Gastrocnemius medialis (tissue), 4 donors: ENCODE results near the gene C9orf43. TPM values are rescaled to one million over a fixed set of nuclear protein-coding genes. Genes with fewer than 3 reads are reported as not detected.
A peak's percentile ranks its signal among the peaks of the same experiment; 100 is the strongest.

Source experiments
- ATAC-seq, 2 donors: fragments of 150-250 bp; one replicate each; pipeline ENCODE4 v1.9.1; 2016
- DNase-seq, 2 donors: peaks; one replicate each; pipeline ENCODE4 v3.0.0-alpha.2; 2019
- H3K27ac ChIP-seq, 4 donors: fragments of 200-600 bp; sonication (generic); 1 replicate in 1 of 4; 2 replicates in 3 of 4; pipeline ENCODE4 v1.5.1; 2016 to 2018; ENCODE audit warnings: mild to moderate bottlenecking in 2 of 4, moderate library complexity in 1 of 4
- H3K27me3 ChIP-seq, 3 donors: fragments of 200-600 bp; sonication (generic) in 2 of 3; 1 replicate in 1 of 3; 2 replicates in 2 of 3; pipeline versions ENCODE4 v1.5.1 to v1.6.0; 2016 to 2019; ENCODE audit warnings: mild to moderate bottlenecking in 1 of 3, moderate library complexity in 1 of 3
- H3K36me3 ChIP-seq, 2 donors: fragments of 200-600 bp; sonication (generic) in 1 of 2; one replicate each; pipeline ENCODE4 v1.5.1; 2017 to 2018
- H3K4me1 ChIP-seq, 2 donors: fragments of 200-600 bp; sonication (generic) in 1 of 2; one replicate each; pipeline ENCODE4 v1.5.1; 2016 to 2017; ENCODE audit warnings: mild to moderate bottlenecking in 2 of 2
- H3K4me3 ChIP-seq, 4 donors: fragments of 200-600 bp; sonication (generic) in 3 of 4; 1 replicate in 1 of 4; 2 replicates in 3 of 4; pipeline ENCODE4 v1.5.1; 2016 to 2019; ENCODE audit warnings: mild to moderate bottlenecking in 2 of 4
- H3K9me3 ChIP-seq, 3 donors: fragments of 200-600 bp; sonication (generic) in 2 of 3; 1 replicate in 1 of 3; 2 replicates in 2 of 3; pipeline ENCODE4 v1.5.1; 2016 to 2019
- CTCF ChIP-seq, 5 experiments: fragments of 450-650 bp in 3 of 5; fragments of 200-600 bp in 2 of 5; sonication (generic) in 2 of 5; IDR thresholded peaks in 4 of 5; conservative IDR thresholded peaks in 1 of 5; 1 replicate in 4 of 5; 2 replicates in 1 of 5; pipeline ENCODE4 v1.5.1; 2016 to 2019; ENCODE audit warnings: antibody characterized with exemption in 5 of 5, mild to moderate bottlenecking in 3 of 5, moderate library complexity in 3 of 5
- POLR2A ChIP-seq, 2 donors: fragments of 450-650 bp; IDR thresholded peaks; one replicate each; pipeline ENCODE4 v1.6.1; 2017; ENCODE audit warnings: antibody characterized with exemption in 2 of 2, mild to moderate bottlenecking in 2 of 2, moderate library complexity in 2 of 2
- in situ Hi-C, 4 donors: fragments of 200-750 bp; cut with MboI; loops; one replicate each; pipeline versions ENCODE4 v1.15.0 to v1.8.0; 2017; ENCODE audit warnings: low sequenced_read_pairs in 4 of 4
- intact Hi-C: fragments of 100-400 bp; cut with DNase I; formaldehyde crosslinking; loops from one replicate; pipeline ENCODE4 v1.15.1; 2023; ENCODE audit warnings: low total_unique reads
- total RNA-seq, 4 donors: library from RNA; depleted of rRNA; stranded (reverse); fragments of >200 nt; gene quantifications; one replicate each; pipeline versions ENCODE4 v1.1.0 to v1.2.3, GENCODE V29; 2016

Gene C9orf43
- total RNA-seq, 4 donors from 2014 or later = not detected

GRCh38 chr9:113456235-113456634, 45.7 kb downstream of the C9orf43 start:
- Histone ChIP-seq H3K36me3 (no peaks in the 10 kb centered on the region), H3K4me3 (no peak overlapping the region), H3K27ac (peak overlapping the region in 3 of 4 donors; percentile 66 to 80 (median 80)), H3K27me3 (no peaks in the 10 kb centered on the region), H3K9me3 (no peaks in the 10 kb centered on the region), H3K4me1 (peaks cover 23 to 27% of the 10 kb centered on the region in 2 donors)
- ATAC-seq = no peak
- no peak for DNase-seq
- in situ Hi-C loops (no loop called here), intact Hi-C loops (no loop called here)
- TF ChIP-seq POLR2A (IDR thresholded peaks at IDR 0.05) = no peak
- no peak for TF ChIP-seq CTCF (IDR thresholded peaks at IDR 0.05 in 4 of 5, conservative IDR thresholded peaks at IDR 0.05 in 1 of 5)

GRCh38 chr9:113461285-113461684, 50.7 kb downstream of the C9orf43 start:
- no peaks in the 10 kb centered on the region for H3K9me3 ChIP-seq
- no peaks in the 10 kb centered on the region for H3K36me3 ChIP-seq
- H3K27ac ChIP-seq = no peak overlapping the region
- no peak for DNase-seq
- H3K4me3 ChIP-seq = no peak overlapping the region
- TF ChIP-seq CTCF (IDR thresholded peaks at IDR 0.05 in 4 of 5, conservative IDR thresholded peaks at IDR 0.05 in 1 of 5) = no peak
- no peak for TF ChIP-seq POLR2A (IDR thresholded peaks at IDR 0.05)
- no peak for ATAC-seq
- H3K4me1 ChIP-seq = peaks cover 13 to 32% of the 10 kb centered on the region in 2 donors
- intact Hi-C loops = loop anchor here (5.0 kb wide), 3 partner anchors 106 to 196 kb away; no protein-coding TSS in a partner anchor
- H3K27me3 ChIP-seq = no peaks in the 10 kb centered on the region
- in situ Hi-C loops = no loop called here

- no peaks in the 10 kb centered on the region for H3K27me3 ChIP-seq
- in situ Hi-C loops (no loop called here), intact Hi-C loops (loop anchor here (5.0 kb wide), 3 partner anchors 105 to 195 kb away; no protein-coding TSS in a partner anchor)
- no peak overlapping the region for H3K4me3 ChIP-seq
- TF ChIP-seq POLR2A (IDR thresholded peaks at IDR 0.05) (no peak), CTCF (IDR thresholded peaks at IDR 0.05 in 4 of 5, conservative IDR thresholded peaks at IDR 0.05 in 1 of 5) (no peak)
- ATAC-seq (no peak), DNase-seq (no peak)
- H3K9me3 ChIP-seq = no peaks in the 10 kb centered on the region
- no peak overlapping the region for H3K27ac ChIP-seq
- H3K4me1 ChIP-seq = peaks cover 11 to 30% of the 10 kb centered on the region in 2 donors
- no peaks in the 10 kb centered on the region for H3K36me3 ChIP-seq
These were observed 51.4 kb downstream of the C9orf43 start for GRCh38 chr9:113461943-113462342.

- Histone ChIP-seq H3K27me3 (no peaks in the 10 kb centered on the region), H3K4me3 (no peak overlapping the region), H3K4me1 (peaks cover 11 to 30% of the 10 kb centered on the region in 2 donors), H3K27ac (peak overlapping the region in 1 of 4 donors; percentile 81), H3K9me3 (no peaks in the 10 kb centered on the region), H3K36me3 (no peaks in the 10 kb centered on the region)
- TF ChIP-seq CTCF (IDR thresholded peaks at IDR 0.05 in 4 of 5, conservative IDR thresholded peaks at IDR 0.05 in 1 of 5) = no peak
- no peak for TF ChIP-seq POLR2A (IDR thresholded peaks at IDR 0.05)
- in situ Hi-C loops (no loop called here), intact Hi-C loops (loop anchor here (5.0 kb wide), 3 partner anchors 104 to 194 kb away; no protein-coding TSS in a partner anchor)
- DNase-seq (no peak), ATAC-seq (no peak)
These were observed 52.3 kb downstream of the C9orf43 start for GRCh38 chr9:113462781-113463286.
